Amygdala (tissue), 56 donors: ENCODE results near the gene MT1M.
A peak's percentile ranks its signal among the peaks of the same experiment; 100 is the strongest.
"Not testable (repeated sequence)": the region's sequence is repeated elsewhere in the genome, so short reads cannot be mapped to it uniquely, and the experiment has no call there.

Source experiments
- DNase-seq, 56 donors: peaks; one replicate each; lab custom pipeline; 2025; lab: John Stamatoyannopoulos, UW

MT1M gene

DNA sequence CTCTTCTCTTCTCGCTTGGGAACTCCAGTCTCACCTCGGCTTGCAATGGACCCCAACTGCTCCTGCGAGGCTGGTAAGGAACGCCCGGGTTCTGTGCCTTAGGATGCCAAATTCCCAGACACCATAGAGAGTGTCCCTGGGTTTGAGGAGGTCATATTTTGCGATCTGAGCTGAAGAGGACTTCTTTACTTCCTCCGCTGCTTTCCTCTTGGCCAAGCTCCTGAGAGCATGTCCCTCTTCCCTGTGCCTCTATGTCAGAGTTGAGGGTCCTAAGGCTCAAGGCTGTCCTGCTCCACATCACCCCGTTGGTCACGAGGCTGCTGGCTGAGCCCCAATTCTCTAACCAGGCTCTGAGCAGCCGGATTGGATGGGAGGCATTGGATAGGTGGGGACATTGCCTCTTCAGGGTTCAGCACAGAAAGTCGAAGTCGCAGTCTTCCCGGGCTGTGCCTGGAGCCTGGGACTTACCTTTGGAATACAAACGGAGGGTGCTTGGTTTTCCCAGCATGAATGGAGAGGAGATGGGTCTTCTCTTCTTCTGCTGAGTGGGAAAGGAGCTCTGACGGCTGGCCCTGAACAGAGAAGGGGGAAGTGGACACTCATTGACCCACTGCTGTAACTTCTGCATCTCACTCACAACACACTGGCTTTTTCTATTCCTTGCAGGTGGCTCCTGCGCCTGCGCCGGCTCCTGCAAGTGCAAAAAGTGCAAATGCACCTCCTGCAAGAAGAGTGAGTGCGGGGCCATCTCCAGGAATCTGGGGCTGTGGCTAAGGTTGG, 37.6 kb downstream of the MT1M start:
- no peak for DNase-seq

DNA sequence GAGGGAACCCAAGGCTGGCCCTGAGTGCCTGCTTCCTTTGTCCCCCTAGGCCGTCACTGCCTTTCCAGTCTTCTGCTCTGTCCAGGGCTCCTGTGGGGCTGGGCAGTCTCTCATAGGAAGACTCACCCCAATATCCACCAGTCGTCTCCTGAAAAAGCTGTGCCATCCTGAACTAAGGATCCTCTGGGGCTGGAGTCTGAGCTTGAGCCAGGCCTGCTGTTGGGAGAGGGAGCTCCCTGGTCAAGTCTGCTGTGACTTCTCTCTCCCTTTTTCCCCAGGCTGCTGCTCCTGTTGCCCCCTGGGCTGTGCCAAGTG, 38.1 kb downstream of the MT1M start:
- no peak for DNase-seq

DNA sequence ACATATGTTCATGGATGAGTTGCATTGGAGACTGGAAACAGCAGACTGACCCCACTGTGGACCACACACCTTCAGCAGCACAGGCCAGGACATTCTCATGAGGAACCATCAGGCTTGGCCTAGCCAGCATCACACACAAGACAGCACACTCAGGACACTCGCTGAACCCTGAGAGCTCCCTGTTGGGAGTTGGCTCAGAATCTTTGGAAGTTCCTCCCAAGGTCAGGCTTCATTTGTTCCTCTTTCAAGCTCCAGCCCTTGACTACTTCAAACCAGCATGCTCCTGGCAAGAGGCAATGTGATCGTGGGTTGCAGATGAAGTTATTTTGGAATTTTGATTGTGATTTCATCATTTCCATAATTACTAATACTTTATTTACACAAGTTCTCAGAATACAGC, 39.2 kb downstream of the MT1M start:
- not testable (repeated sequence) for DNase-seq

DNA sequence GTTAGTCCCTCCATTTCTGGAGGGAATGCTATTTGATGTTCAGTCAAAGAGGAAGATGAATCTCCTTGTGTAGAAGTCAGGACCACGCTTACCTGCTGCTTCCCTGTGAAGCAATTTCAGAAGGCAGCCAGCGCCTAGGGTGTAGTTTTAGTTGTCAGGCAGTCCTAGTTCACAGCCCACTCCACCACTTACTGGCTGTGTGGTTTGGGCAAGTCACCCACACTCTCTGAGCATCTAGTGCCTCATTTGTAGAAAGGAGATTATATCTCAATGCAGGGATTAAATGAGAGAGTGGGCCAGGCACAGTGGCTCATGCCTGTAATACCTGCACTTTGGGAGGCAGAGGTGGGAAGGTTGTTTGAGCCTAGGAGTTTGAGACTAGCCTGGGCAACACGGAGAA, 39.7 kb downstream of the MT1M start:
- not testable (repeated sequence) for DNase-seq

DNA sequence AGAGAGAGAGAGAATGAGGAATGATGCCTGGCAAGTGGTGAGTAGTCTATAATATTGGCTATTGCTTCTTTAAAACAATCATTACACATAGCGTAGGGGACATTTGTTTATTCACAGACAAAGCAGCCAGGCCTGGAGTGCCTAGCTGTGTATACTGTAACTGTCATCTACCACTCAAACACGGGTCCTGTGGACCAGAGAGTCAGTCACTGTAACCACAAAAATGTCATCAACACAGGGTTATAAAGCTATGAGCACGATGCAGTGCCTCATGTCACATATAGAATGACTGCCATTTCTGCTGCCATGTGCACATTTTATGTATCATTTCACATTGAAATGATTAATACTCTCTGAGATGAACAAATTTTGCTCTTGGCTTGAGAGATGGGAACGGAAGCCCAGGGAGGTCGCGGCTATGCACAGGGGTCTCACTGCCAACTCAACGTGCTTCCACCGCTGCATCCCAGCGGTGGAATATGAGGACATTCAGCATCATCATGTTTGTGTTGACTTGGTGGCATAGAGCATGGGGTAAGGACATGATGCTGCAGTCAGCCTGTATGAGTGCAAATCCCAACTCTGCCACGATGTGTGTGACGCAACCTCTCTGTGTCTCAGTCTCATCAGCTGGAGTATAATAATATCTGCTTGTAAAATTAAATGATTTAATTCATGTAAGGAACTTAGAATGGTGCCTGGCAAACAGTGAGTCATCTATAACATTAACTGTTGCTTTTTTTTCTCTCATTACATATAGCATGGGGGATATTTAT, 40.5 kb downstream of the MT1M start:
- DNase-seq, result no peak

DNA sequence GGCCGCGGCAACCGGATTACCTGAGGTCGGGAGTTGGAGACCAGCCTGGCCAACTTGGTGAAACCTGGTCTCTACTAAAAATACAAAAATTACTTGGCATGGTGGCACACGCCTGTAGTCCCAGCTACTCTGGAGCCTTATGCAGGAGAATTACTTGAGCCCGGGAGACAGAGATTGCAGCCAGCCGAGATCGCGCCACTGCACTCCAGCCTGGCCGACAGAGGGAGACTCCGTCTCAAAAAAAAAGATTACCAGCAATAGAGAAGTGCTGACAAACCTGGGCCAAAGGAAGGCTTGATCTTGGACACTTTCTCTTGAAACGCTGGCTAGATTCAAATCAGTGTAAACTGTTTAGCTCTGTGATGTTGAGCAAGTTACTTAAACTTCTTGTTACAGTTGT, 41.5 kb downstream of the MT1M start:
- peak in 5 of 56 donors; percentile 9 to 25 (median 13) for DNase-seq

DNA sequence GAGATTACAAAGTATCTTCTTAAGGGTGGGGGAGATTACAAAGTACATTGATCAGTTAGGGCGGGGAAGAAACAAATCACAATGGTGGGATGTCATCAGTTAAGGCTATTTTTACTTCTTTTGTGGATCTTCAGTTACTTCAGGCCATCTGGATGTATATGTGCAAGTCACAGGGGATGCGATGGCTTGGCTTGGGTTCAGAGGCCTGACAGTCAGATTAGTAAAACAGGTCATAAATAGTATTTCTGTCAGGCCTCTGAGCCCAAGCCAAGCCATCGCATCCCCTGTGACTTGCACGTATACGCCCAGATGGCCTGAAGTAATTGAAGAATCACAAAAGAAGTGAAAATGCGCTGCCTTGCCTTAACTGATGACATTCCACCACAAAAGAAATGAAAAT, 42.1 kb downstream of the MT1M start:
- DNase-seq, result not testable (repeated sequence)

DNA sequence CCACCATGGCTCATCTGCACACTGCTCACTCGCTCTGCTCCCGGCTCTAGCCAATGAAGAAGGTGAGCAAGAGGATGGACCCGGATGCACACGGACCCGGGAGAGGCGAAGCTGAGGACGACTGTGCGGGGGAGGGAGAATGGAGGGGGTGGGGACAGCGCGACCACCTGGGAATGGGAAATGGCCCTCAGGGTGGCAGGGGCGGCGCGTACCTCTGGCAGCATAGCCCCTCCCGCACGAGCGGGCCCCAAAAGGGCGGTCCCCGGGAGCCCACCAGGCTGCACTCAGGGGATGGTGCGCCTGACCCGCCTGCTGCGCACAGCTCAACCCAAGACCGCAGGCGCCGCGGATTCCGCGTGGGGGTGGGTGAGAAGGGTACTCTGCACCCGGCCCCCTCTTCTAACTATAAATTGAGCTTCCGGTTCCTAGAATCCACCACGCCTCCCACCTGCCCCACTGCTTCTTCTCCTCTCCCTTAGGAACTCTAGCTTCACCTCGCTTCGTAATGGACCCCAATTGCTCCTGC, 43.3 kb downstream of the MT1M start:
- DNase-seq, result no peak

DNA sequence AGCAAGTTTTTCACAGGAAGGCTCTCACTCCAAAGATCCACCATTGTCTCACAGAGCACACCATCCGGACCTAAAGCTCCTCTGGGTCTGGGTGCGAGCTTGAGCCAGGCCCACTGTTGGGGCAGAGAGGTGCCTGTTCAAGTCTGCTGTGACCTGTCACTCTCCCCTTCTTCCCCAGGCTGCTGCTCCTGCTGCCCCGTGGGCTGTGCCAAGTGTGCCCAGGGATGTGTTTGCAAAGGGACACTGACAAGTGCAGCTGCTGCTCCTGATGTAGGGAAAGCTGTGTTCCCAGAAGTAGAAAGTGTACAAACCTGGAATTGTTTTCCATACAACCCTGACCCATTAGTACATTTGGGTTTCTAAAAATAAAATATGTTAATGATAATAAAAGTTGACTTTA, 45.0 kb downstream of the MT1M start:
- no peak for DNase-seq

DNA sequence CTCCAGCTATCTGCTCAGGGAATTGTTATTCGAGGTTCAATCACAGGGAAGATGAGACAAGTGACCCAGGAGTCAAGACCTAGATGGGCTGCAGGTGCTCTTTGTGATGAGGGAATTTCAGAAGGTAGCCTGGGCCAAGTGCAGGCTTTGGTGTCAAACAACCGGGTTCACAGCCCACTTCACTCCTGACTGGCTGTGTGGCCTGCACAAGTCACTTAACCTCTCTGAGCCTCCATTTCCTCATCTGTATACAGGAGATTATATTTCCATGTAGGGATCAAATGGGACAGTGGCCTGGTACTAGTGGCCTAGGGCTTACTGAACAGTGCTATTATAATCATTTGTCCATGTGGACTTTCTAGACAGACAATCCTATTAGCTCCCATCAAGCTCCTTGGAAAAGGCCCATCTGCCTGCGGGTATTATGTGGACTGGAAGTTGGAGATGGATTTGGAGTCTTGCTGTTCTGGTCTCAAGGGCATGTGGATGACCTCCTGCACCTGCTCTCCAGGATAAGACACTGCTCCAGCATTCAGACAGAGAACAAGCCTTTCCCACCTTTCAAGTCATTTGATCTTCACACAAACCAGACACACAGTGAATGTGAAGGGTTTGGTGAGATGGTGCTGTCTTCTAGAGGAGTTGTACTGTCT, 46.7 kb downstream of the MT1M start:
- DNase-seq, result no peak

DNA sequence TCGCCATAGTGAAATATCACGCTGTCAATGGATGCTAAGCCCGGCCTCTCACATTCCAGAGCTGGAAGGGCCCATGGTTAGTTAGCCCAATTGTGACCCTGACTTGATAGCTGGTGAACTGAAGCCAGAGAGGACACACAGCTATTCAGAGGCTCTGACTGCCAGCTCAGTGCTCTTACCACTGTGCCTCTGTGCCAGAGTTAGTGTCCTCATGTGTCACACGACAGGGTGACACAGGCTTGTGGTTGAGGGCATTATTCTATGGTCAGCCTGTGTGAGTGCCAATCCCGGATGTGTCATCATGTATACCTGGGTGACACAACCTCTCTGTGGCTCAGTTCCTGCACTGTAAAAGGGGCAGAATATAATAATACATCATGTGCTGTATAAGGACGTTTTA, 47.4 kb downstream of the MT1M start:
- no peak for DNase-seq

DNA sequence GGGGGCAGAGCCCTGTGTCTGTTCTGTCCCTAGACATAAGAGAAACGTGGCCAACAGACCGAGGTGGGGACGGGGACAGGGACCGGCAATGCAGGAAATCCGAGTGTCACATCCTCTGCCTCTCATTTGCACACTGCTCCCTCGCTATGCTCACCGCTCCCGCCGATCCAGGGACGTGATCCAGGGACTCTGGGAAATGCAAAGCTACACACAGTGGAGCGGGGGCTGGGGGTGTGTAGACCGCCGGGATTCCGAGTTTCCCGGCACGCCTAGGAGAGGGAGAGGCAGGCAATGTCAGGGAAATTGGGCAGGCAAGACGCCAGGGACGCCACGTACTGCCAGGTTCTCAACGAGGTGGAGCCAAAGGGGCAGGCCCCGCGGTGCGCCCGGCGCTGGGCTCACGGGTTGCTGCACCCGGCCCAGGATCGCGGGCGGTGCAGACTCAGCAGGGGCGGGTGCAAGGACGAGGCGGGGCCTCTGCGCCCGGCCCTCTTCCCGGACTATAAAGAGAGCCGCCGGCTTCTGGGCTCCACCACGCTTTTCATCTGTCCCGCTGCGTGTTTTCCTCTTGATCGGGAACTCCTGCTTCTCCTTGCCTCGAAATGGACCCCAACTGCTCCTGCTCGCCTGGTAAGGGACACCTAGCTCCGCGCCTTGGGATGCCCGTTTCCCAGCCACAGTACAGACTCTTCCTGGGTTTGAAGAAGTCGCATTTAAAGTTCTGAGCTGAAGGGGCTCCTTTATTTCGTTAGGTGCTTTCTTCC, 49.7 kb downstream of the MT1M start, which contains the start of gene MT1X:
TSS of gene MT1X (plus strand) at position 532 of the 764 bp plus-strand sequence. CDS start at position 603, 71 bp downstream.
- peak in 54 of 56 donors; percentile 28 to 90 (median 76) for DNase-seq

DNA sequence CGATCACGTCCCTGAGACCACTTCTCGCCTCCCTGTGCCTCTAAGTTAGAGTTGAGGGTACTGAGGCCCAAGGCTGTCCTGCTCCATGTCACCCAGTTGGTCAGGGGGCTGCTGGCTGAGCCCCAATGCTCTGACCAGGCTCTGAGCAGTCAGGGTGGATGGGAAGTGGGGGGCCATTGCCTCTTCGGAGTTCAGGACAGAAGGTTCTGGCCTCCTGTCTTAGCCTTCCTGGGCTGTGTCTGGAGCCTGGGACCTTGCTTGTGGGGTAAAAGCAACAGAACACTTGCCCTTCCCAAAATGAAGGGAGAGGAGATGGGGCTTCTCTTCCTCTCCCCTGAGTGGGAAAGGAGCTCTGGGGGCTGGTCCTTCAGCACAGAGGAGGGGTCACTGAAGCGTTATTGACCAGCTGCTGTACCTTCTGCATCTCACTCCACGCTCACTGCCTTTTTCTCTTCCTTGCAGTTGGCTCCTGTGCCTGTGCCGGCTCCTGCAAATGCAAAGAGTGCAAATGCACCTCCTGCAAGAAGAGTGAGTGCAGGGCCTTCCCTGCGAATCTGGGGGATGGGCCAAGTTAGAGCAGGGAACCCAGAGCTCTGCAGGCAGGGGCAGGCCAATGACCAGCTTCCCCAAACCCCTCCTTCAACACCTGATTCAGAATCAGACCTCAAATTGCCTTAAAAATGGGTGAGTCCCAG, 50.4 kb downstream of the MT1M start:
- peak in 1 of 56 donors; percentile 10 for DNase-seq
